GM06990 (cell line): ENCODE results near the gene TOMM40.

Experiments used
- DNase-seq: peaks from one replicate; pipeline ENCODE4 v3.0.0-alpha.2; 2011; ENCODE audit not compliant: insufficient read length; ENCODE audit errors: extremely low read depth
- H3K27me3 ChIP-seq: replicated peaks from 2 replicates; pipeline ENCODE4 v1.6.0; 2011; ENCODE audit warnings: low read length; ENCODE audit not compliant: control insufficient read depth, insufficient read depth
- H3K36me3 ChIP-seq: 2 replicates; pipeline ENCODE4 v1.5.1; 2011; ENCODE audit warnings: low read length; ENCODE audit not compliant: control insufficient read depth, insufficient read depth
- H3K4me3 ChIP-seq: replicated peaks from 2 replicates; pipeline ENCODE4 v1.5.1; 2011; ENCODE audit warnings: low read depth, mild to moderate bottlenecking, control low read depth, low read length
- TF ChIP-seq, protein P1 (sequence below): IDR thresholded peaks from 2 replicates; pipeline ENCODE4 v1.5.1; 2011; ENCODE audit warnings: low read length, control low read depth, mild to moderate bottlenecking, inconsistent platforms; ENCODE audit not compliant: insufficient read depth, poor library complexity, severe bottlenecking

TOMM40 gene

DNA sequence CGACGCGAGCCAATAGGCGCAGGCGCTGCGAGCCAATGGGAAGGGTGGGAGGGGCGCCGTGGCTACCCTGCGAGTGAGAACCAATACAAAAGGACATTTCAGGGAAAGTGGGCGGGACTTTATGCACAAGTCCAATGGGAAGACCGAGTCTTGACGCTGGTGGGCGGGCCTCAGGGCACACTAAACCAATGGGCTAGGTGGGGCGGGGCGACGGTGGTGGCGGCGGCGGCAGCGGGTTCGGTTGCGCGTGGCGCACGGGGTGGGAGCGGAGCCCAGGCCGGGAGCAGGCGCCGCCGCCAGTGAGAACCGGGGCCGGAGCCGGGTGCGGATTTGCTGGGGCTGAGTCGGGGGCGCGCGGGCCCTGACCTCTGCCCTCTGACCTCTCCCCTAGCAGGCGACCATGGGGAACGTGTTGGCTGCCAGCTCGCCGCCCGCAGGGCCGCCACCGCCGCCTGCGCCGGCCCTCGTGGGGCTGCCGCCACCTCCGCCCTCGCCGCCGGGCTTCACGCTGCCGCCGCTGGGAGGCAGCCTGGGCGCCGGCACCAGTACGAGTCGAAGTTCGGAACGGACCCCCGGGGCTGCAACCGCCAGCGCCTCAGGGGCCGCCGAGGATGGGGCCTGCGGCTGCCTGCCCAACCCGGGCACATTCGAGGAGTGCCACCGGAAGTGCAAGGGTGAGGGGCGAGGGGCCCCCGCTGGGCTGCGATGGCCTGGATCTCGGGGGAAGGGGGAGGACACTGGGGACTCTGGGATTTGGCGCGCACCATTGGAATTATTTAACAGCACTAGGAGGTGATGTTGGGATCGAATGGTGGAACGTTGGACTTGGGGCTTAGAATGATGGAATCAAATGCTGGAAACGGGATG, at the start of gene TOMM40:
TSS of gene TOMM40 (plus strand) at position 239 of the 867 bp plus-strand sequence. CDS start at position 401, 162 bp downstream.
- TF ChIP-seq, protein P1, sequence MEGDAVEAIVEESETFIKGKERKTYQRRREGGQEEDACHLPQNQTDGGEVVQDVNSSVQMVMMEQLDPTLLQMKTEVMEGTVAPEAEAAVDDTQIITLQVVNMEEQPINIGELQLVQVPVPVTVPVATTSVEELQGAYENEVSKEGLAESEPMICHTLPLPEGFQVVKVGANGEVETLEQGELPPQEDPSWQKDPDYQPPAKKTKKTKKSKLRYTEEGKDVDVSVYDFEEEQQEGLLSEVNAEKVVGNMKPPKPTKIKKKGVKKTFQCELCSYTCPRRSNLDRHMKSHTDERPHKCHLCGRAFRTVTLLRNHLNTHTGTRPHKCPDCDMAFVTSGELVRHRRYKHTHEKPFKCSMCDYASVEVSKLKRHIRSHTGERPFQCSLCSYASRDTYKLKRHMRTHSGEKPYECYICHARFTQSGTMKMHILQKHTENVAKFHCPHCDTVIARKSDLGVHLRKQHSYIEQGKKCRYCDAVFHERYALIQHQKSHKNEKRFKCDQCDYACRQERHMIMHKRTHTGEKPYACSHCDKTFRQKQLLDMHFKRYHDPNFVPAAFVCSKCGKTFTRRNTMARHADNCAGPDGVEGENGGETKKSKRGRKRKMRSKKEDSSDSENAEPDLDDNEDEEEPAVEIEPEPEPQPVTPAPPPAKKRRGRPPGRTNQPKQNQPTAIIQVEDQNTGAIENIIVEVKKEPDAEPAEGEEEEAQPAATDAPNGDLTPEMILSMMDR: no peak
- Histone ChIP-seq H3K4me3 (peak within 1 kb of the TSS; percentile 97), H3K36me3 (peaks cover 28% of the 10 kb centered on the region), H3K27me3 (no peaks in the 10 kb centered on the region)
- no peak for DNase-seq

GRCh38 chr19:44845286-44845611, 45.8 kb upstream of the TOMM40 start:
- TF ChIP-seq, protein P1: no peak
- DNase-seq: no peak
- Histone ChIP-seq H3K36me3 (no peaks in the 10 kb centered on the region), H3K27me3 (no peaks in the 10 kb centered on the region), H3K4me3 (no peak overlapping the region)

GRCh38 chr19:44845612-44846454, 45.2 kb upstream of the TOMM40 start, which contains the start of gene NECTIN2:
Gene NECTIN2, plus strand, starts transcription at chr19:44846297. Its CDS starts 229 bp downstream, at chr19:44846526.
- peak; percentile 88 for DNase-seq
- no peaks in the 10 kb centered on the region for H3K27me3 ChIP-seq
- TF ChIP-seq, protein P1: peak; percentile 66

GRCh38 chr19:44846455-44847143, 44.5 kb upstream of the TOMM40 start:
- TF ChIP-seq, protein P1: no peak
- DNase-seq: no peak
- Histone ChIP-seq H3K4me3 (peak overlapping the region; percentile 54), H3K27me3 (no peaks in the 10 kb centered on the region), H3K36me3 (no peaks in the 10 kb centered on the region)

More at GRCh38 chr19:44845612-44846454, 45.2 kb upstream of the TOMM40 start, which contains the start of gene NECTIN2:
- Histone ChIP-seq H3K4me3 (peak within 1 kb of the TSS; percentile 54), H3K36me3 (no peaks in the 10 kb centered on the region)

DNA sequence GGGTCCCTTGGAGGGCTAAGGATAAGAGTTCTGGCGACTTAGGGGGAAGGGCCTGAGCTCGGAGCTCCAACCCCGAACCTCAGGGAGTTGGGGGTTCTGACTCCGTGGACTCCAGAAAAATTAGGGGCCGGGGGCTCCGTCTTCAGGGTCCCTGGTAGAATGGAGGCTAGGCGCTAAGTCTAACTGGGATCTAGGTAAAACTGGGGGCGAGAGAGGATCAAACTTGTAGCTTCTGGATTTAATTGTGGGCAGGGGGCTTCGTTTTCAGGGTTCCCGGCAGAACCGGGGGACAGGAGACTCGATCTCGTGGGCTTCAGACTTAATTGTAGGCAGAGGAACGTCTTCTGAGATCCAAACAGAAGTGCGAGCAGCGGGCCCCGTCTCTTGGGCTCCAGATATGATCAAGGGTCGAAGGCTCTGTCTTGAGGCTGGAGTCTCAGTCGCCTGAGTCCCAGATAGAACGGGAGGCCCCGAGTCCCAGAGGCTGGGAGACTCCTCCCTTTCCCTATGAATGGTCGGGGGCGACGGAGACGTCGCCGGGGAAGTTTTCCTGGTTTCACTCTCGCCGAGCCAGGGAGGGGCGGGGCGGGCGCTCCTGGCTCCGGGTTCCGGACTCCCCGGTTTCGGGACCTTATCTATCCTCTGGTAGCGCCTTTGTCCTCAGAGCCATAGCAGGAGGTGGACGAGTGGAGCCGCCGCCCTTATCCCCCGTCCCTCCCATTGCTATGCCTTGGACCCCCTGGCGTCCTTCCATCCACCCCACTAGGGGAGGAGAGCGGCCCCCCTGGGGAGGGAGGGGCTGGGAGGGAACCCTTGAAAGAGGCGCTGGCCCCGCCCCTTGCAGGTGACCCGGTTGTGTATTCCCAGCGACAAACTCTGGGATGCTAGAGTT, 43.7 kb upstream of the TOMM40 start:
- Histone ChIP-seq H3K4me3 (no peak overlapping the region), H3K27me3 (no peaks in the 10 kb centered on the region)
- no peak for DNase-seq

More for the DNA sequence above, 43.7 kb upstream of the TOMM40 start:
- H3K36me3 ChIP-seq: no peaks in the 10 kb centered on the region
- TF ChIP-seq, protein P1: no peak
